ENCODE results near the gene TBC1D8. TPM values are rescaled to one million over a fixed set of nuclear protein-coding genes. Genes with fewer than 3 reads are reported as not detected.

Gene TBC1D8
- total RNA-seq, 3 donors from 2014 or later (not counting 1 experiment from before 2014, with no cell fraction given): 2.2 to 8.7 (median 5.1) TPM

DNA sequence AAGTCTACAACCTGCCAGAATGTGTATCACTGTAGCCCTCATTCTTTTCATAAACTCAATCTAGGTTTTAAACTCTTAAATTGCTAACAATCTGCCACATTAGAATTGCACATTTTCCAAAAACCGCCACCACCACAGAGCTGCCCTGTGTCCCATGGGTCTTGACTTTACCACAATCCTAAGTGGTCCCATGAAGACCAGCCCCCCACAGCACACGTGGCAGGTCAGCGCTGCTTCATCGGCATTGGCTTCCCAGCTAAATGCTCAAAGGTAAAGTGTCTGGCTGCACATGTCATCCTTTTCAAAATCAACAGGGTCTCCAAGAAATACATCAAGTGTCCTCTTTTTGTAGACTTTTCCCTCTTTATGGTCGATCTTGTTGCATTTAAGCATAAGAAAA is 2.4 kb downstream of the TBC1D8 start:
- intact Hi-C loops (cut with micrococcal nuclease): no loop called here
- Histone ChIP-seq H3K4me3 (ENCODE audit: low read length) (no peak overlapping the region), H3K27ac (ENCODE audit: low read length) (no peak overlapping the region), H3K27me3 (ENCODE audit: control insufficient read depth, insufficient read depth, low read length) (peaks cover 28% of the 10 kb centered on the region), H3K4me1 (ENCODE audit: control insufficient read depth, insufficient read depth, low read length) (peaks cover 32% of the 10 kb centered on the region), H3K36me3 (ENCODE audit: control insufficient read depth, insufficient read depth, low read length) (no peaks in the 10 kb centered on the region), H3K9me3 (ENCODE audit: control insufficient read depth, insufficient read depth, low read length) (no peaks in the 10 kb centered on the region)
- Mint-ChIP-seq H3K27me3 (ENCODE audit: low read depth in 2 of 2) (peaks cover 37 to 53% of the 10 kb centered on the region in 2 donors), H3K4me3 (peak overlapping the region; percentile 26), H3K27ac (no peak overlapping the region), H3K36me3 (no peaks in the 10 kb centered on the region), H3K4me1 (peaks cover 22 to 33% of the 10 kb centered on the region in 2 donors), H3K9me3 (no peaks in the 10 kb centered on the region)
- DNase-seq (no peak), ATAC-seq (no peak)
- TF ChIP-seq, protein P1, sequence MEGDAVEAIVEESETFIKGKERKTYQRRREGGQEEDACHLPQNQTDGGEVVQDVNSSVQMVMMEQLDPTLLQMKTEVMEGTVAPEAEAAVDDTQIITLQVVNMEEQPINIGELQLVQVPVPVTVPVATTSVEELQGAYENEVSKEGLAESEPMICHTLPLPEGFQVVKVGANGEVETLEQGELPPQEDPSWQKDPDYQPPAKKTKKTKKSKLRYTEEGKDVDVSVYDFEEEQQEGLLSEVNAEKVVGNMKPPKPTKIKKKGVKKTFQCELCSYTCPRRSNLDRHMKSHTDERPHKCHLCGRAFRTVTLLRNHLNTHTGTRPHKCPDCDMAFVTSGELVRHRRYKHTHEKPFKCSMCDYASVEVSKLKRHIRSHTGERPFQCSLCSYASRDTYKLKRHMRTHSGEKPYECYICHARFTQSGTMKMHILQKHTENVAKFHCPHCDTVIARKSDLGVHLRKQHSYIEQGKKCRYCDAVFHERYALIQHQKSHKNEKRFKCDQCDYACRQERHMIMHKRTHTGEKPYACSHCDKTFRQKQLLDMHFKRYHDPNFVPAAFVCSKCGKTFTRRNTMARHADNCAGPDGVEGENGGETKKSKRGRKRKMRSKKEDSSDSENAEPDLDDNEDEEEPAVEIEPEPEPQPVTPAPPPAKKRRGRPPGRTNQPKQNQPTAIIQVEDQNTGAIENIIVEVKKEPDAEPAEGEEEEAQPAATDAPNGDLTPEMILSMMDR (IDR thresholded peaks at IDR 0.05): no peak
- 94% methylated on average over 5 of the region's 5 CpGs for WGBS (ENCODE audit: insufficient coverage)

DNA sequence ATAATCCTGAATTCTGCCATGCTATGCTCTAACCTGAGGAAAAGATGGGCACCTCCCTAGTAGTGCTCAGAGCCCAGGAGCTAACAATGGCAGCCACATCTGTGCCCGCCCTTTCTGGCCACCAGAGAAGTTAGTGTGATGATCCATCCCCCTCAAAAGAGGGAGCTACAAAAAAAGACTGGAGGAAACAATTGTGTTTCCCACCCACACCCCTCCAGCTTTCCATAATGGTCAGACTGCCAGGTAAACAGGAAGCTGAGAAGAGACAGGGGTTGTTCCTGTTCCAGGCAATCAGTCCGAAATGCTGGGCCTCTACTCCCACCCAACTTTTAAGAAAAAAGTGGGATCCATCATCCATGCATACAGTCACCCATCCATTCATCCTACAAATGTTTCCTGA is 3.2 kb downstream of the TBC1D8 start:
- Histone ChIP-seq H3K36me3 (ENCODE audit: control insufficient read depth, insufficient read depth, low read length) (no peaks in the 10 kb centered on the region), H3K4me3 (ENCODE audit: low read length) (no peak overlapping the region), H3K9me3 (ENCODE audit: control insufficient read depth, insufficient read depth, low read length) (no peaks in the 10 kb centered on the region), H3K27me3 (ENCODE audit: control insufficient read depth, insufficient read depth, low read length) (peaks cover 28% of the 10 kb centered on the region), H3K4me1 (ENCODE audit: control insufficient read depth, insufficient read depth, low read length) (peaks cover 32% of the 10 kb centered on the region), H3K27ac (ENCODE audit: low read length) (no peak overlapping the region)
- intact Hi-C loops (cut with micrococcal nuclease): no loop called here
- no peaks in the 10 kb centered on the region for H3K36me3 Mint-ChIP-seq
- H3K4me1 Mint-ChIP-seq: peaks cover 22 to 32% of the 10 kb centered on the region in 2 donors
- no peak overlapping the region for H3K27ac Mint-ChIP-seq
- peak overlapping the region; percentile 42 for H3K4me3 Mint-ChIP-seq
- TF ChIP-seq, protein P1 (IDR thresholded peaks at IDR 0.05): no peak
- H3K27me3 Mint-ChIP-seq (ENCODE audit: low read depth in 2 of 2): peaks cover 37 to 56% of the 10 kb centered on the region in 2 donors
- ATAC-seq (no peak), DNase-seq (no peak)
- no peaks in the 10 kb centered on the region for H3K9me3 Mint-ChIP-seq
- 38% methylated on average over 2 of the region's 2 CpGs for WGBS (ENCODE audit: insufficient coverage)

DNA sequence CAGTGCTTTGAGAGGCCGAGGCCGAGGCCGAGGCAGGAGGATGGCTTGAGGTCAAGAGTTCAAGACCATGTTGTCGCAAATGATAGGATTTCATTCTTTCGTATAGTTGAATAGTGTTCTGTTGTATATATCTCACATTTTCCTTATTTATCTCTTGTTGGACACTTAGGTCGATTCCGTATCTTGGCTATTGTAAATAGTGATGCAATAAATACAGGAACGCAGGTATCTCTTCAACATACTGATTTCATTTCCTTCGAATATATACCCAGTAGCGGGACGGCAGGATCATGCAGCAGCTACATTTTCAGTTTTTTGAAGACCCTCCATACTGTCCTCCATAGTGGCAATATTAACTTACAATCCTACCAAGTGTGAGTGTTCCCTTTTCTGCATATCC is 4.1 kb downstream of the TBC1D8 start:
- Mint-ChIP-seq H3K4me3 (no peak overlapping the region), H3K27me3 (ENCODE audit: low read depth in 2 of 2) (peaks cover 37 to 63% of the 10 kb centered on the region in 2 donors), H3K36me3 (no peaks in the 10 kb centered on the region), H3K27ac (no peak overlapping the region), H3K4me1 (peaks cover 13 to 23% of the 10 kb centered on the region in 2 donors), H3K9me3 (no peaks in the 10 kb centered on the region)
- intact Hi-C loops (cut with micrococcal nuclease): no loop called here
- ATAC-seq (no peak), DNase-seq (no peak)
- H3K9me3 ChIP-seq (ENCODE audit: control insufficient read depth, insufficient read depth, low read length): no peaks in the 10 kb centered on the region
- H3K36me3 ChIP-seq (ENCODE audit: control insufficient read depth, insufficient read depth, low read length): no peaks in the 10 kb centered on the region
- TF ChIP-seq, protein P1 (IDR thresholded peaks at IDR 0.05): no peak
- H3K4me1 ChIP-seq (ENCODE audit: control insufficient read depth, insufficient read depth, low read length): peaks cover 24% of the 10 kb centered on the region
- H3K4me3 ChIP-seq (ENCODE audit: low read length): no peak overlapping the region
- no peak overlapping the region for H3K27ac ChIP-seq (ENCODE audit: low read length)
- 90% methylated on average over 7 of the region's 11 CpGs for WGBS (ENCODE audit: insufficient coverage)
- H3K27me3 ChIP-seq (ENCODE audit: control insufficient read depth, insufficient read depth, low read length): peaks cover 32% of the 10 kb centered on the region

DNA sequence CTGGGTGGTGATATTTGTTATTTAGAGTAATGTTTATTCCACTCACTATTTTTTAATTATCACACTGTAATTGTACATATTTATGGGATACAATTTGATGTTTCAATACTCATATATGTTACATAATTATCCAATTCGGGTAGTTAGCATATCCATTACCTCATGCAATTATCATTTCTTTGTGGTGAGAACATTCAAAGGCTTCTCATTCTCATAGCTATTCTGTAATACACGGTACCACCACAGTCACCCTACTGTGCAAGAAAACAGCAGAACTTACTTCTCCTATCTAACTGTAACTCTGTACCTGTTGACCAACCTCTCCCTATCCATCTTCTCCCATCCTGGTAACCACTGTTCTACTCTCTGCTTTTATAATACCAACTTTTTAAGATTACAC is 4.6 kb downstream of the TBC1D8 start:
- H3K27ac Mint-ChIP-seq: no peak overlapping the region
- ATAC-seq (no peak), DNase-seq (no peak)
- no peaks in the 10 kb centered on the region for H3K36me3 ChIP-seq (ENCODE audit: control insufficient read depth, insufficient read depth, low read length)
- no peaks in the 10 kb centered on the region for H3K9me3 ChIP-seq (ENCODE audit: control insufficient read depth, insufficient read depth, low read length)
- H3K4me3 ChIP-seq (ENCODE audit: low read length): no peak overlapping the region
- peaks cover 40 to 69% of the 10 kb centered on the region in 2 donors for H3K27me3 Mint-ChIP-seq (ENCODE audit: low read depth in 2 of 2)
- intact Hi-C loops (cut with micrococcal nuclease): no loop called here
- no peak overlapping the region for H3K4me3 Mint-ChIP-seq
- H3K36me3 Mint-ChIP-seq: no peaks in the 10 kb centered on the region
- H3K27me3 ChIP-seq (ENCODE audit: control insufficient read depth, insufficient read depth, low read length): peaks cover 34% of the 10 kb centered on the region
- H3K27ac ChIP-seq (ENCODE audit: low read length): no peak overlapping the region
- WGBS (ENCODE audit: insufficient coverage): 90% methylated on average over 2 of the region's 2 CpGs
- no peaks in the 10 kb centered on the region for H3K9me3 Mint-ChIP-seq
- TF ChIP-seq, protein P1 (IDR thresholded peaks at IDR 0.05): no peak
- H3K4me1 Mint-ChIP-seq: peaks cover 8 to 18% of the 10 kb centered on the region in 2 donors
- peaks cover 19% of the 10 kb centered on the region for H3K4me1 ChIP-seq (ENCODE audit: control insufficient read depth, insufficient read depth, low read length)
